8988T (cell line): ENCODE results near the gene ZNF687.
"Not testable (repeated sequence)": the region's sequence is repeated elsewhere in the genome, so short reads cannot be mapped to it uniquely, and the experiment has no call there.

Source experiments
- DNase-seq: peaks from one replicate; pipeline ENCODE4 v3.0.0; 2011

ZNF687 gene

GRCh38 chr1:151281969-151282882 is at the start of gene ZNF687:
TSS of gene ZNF687 (plus strand) at chr1:151282299. CDS start at chr1:151286292, 3,993 bp downstream.
- peak; percentile 98 for DNase-seq

GRCh38 chr1:151235235-151235634 is 46.9 kb upstream of the ZNF687 start:
- DNase-seq, result no peak

- no peak for DNase-seq
Observed at GRCh38 chr1:151237678-151238466, 44.2 kb upstream of the ZNF687 start.

GRCh38 chr1:151238467-151238739 is 43.7 kb upstream of the ZNF687 start:
- no peak for DNase-seq

- no peak for DNase-seq
Observed at GRCh38 chr1:151242442-151242841, 39.7 kb upstream of the ZNF687 start.

- DNase-seq, result no peak
Observed at GRCh38 chr1:151243683-151244216, 38.3 kb upstream of the ZNF687 start.

GRCh38 chr1:151246786-151247185 is 35.3 kb upstream of the ZNF687 start:
- DNase-seq, result no peak

DNA sequence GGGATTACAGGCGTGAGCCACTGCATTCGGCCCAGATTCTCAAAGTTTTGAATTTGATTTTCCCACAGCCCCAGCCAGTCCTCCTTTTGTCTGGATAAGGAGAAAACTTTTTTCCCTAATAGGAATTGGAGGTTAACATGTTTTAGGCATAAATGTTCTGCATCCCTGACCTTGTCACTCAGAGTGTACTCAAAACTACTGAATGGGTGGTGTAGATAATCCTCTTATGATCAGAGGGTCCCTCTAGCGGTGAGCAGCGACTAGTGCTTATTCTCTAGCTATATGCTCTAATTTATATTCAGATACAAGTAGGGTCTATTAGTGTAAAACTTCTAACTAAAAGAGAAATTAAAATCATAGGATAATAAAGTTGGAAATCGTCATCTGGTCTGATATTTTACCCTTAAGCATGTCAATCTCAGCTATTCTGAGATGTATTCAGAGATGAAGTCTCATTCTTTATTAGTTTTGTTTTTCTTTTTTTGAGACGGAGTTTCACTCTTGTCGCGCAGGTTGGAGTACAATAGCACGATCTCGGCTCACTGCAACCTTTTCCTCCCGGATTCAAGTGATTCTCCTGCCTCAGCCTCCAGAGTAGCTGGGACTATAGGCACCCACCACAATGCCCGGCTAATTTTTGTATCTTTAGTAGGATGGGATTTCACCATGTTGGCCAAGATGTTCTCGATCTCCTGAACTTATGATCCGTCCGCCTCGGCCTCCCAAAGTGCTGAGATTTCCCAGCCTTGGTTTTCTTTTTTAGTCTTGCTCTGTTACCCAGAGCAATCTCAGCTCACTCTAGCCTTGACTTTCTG is 30.2 kb upstream of the ZNF687 start:
- DNase-seq, result peak; percentile 61

GRCh38 chr1:151254217-151255213 is 27.6 kb upstream of the ZNF687 start, which contains the start of gene PSMD4:
TSS of gene PSMD4 (plus strand) at chr1:151254734. CDS start at chr1:151254783, 49 bp downstream.
- DNase-seq, result peak; percentile 91

DNA sequence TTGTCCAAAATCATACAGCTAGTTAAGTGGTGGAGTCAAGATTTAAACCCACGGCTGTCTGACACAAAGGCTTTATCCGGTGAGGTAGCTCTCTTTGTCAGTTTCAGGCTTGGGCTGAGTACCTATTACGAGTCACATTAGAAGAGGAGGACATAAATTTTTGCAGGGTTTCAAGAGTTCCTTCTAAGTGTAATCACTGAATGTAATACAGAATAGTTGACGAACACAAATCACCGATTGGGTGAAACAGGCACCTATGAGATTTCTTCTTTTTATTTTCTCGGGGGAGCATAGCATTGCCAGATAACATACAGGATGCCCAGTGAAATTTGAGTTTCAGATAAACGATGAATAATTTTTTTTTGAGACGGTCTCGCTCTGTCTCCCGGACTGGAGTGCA is 26.7 kb upstream of the ZNF687 start:
- no peak for DNase-seq

GRCh38 chr1:151259351-151259750 is 22.7 kb upstream of the ZNF687 start:
- DNase-seq, result no peak

DNA sequence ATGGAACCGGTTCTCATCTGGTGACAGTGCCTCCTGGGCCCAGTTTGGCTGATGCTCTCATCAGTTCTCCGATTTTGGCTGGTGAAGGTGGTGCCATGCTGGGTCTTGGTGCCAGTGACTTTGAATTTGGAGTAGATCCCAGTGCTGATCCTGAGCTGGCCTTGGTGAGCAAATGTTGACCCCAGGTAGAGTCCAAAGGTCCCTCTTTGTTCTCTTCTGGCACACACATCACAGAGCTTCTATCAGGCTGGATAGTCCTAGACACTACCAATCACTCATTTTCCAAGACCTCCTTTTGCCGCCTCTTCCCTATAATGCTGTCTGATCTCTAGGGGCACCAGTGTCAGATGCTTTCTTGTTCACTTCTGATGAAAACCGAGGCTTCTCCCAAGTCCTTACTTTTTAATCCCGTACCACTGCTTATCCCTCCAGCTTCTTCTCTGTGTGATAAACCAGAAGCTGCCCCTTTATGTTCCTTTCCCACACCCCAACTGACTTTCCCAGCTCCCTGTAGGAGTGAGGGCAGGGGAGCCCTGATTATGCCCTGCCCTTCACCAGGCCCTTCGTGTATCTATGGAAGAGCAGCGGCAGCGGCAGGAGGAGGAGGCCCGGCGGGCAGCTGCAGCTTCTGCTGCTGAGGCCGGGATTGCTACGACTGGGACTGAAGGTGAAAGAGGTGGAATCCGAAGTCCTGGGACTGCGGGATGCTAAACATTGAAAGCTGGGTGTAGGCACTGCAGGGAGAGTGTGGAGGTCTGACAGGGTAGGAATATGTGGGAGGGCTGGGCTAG is 16.5 kb upstream of the ZNF687 start:
- no peak for DNase-seq

- DNase-seq, result no peak
Observed at GRCh38 chr1:151266315-151266714, 15.8 kb upstream of the ZNF687 start.

DNA sequence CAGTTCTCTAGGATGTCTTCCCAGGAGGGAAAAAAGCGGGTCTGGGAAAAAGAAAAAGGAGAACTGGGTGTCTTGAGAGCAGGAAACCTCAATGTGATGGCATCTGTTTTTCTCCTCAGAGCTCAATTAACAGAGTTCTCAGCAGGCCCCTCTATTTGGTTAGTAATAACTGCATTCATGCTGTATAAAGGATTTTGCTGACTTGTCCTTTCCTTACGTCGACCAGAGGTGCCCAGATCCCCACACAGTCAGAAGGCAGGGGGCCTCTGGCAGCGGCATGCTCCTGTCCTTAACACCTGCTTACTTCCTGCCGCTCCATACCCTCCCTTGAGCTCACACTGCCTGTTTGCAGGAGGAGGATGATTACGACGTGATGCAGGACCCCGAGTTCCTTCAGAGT is 15.3 kb upstream of the ZNF687 start:
- DNase-seq, result no peak

GRCh38 chr1:151267760-151268159 is 14.3 kb upstream of the ZNF687 start:
- DNase-seq, result no peak

GRCh38 chr1:151273924-151274466 is 8.1 kb upstream of the ZNF687 start:
- DNase-seq, result no peak

DNA sequence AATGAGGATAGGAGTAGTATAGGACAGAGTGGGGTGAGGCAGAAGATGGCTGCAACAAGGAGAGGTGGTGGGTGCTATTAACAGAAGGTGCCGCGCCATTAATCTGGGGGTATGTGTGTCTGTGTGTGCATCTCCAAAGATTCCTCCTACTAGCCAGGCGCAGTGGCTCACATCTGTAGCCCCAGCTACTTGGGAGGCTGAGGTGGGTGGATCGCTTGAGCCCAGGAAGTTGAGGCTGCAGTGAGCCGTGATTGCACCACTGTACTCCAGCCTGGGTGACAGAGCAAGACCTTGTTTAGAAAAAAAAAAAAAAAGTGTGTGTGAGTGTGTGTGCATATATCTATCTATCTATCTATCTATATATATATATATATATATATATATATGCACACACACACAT is 6.8 kb upstream of the ZNF687 start:
- DNase-seq, result not testable (repeated sequence)

GRCh38 chr1:151277249-151277648 is 4.8 kb upstream of the ZNF687 start:
- no peak for DNase-seq

DNA sequence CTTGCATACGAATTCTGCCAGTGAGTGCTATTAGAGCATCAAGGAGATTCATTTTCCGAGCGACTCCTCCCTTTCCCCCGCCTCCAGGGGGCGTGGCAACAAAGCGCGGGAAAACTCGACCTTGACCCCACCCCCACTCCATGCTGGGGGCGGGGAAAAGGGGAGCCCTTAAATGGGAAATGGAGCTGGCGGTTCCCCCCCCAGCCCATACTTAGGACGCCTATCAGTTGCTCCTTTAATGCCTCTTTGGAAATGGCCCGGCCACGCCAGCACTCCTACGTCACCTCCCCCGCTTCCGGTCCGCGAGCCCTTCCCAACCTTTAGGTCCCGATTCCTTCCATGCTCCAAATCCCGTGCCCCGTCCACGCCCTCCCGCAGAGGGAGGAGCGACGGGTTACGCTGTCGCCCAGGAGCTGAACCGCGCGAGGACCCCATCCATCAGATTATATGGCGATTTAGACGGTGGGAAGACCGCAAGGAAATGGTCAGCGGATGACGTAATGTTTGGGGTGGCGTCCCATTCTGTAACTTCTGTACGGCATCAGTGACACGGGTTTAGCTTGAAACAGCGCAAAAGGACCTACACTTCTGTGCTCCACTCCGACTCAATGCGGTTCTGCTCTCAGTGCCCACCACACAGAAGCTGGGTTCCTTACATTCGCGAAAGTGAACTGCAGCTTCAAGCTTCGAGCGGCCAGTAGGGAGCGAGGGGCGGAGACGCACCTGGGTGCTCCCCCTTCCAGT is 702 bp upstream of the ZNF687 start:
- peak; percentile 69 for DNase-seq
